ENCODE data around the gene KDM6B.
"Not testable (repeated sequence)": the region's sequence is repeated elsewhere in the genome, so short reads cannot be mapped to it uniquely, and the experiment has no call there.

Gene KDM6B

DNA sequence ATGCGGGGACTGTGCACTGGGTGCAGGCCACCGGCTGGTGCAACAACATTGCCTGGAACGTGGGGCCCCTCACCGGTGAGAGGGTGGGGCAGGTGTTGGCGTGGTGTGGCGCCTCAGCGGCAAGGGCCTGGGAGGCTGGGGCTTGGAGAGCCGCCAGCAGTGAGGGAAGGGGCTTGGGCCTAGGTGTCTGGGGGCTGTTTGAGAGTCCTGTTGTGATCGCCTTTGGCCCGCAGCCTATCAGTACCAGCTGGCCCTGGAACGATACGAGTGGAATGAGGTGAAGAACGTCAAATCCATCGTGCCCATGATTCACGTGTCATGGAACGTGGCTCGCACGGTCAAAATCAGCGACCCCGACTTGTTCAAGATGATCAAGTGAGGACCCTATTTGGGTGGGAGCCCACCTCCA is 18.2 kb downstream of the KDM6B start:
- DNase-seq (ENCODE audit: low spot score), result no peak

DNA sequence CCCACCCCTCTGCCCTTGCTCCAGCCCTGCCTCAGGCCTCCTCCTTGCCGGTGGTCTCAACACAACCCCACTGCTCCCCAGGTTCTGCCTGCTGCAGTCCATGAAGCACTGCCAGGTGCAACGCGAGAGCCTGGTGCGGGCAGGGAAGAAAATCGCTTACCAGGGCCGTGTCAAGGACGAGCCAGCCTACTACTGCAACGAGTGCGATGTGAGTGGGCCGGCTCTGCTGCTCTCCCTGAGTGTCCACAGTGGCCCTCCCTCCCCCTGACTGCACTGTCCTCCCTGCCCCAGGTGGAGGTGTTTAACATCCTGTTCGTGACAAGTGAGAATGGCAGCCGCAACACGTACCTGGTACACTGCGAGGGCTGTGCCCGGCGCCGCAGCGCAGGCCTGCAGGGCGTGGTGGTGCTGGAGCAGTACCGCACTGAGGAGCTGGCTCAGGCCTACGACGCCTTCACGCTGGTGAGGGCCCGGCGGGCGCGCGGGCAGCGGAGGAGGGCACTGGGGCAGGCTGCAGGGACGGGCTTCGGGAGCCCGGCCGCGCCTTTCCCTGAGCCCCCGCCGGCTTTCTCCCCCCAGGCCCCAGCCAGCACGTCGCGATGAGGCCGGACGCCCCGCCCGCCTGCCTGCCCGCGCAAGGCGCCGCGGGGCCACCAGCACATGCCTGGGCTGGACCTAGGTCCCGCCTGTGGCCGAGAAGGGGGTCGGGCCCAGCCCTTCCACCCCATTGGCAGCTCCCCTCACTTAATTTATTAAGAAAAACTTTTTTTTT is 19.1 kb downstream of the KDM6B start:
- no peak for DNase-seq (ENCODE audit: low spot score)

DNA sequence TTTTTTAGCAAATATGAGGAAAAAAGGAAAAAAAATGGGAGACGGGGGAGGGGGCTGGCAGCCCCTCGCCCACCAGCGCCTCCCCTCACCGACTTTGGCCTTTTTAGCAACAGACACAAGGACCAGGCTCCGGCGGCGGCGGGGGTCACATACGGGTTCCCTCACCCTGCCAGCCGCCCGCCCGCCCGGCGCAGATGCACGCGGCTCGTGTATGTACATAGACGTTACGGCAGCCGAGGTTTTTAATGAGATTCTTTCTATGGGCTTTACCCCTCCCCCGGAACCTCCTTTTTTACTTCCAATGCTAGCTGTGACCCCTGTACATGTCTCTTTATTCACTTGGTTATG is 19.6 kb downstream of the KDM6B start:
- no peak for DNase-seq (ENCODE audit: low spot score)

DNA sequence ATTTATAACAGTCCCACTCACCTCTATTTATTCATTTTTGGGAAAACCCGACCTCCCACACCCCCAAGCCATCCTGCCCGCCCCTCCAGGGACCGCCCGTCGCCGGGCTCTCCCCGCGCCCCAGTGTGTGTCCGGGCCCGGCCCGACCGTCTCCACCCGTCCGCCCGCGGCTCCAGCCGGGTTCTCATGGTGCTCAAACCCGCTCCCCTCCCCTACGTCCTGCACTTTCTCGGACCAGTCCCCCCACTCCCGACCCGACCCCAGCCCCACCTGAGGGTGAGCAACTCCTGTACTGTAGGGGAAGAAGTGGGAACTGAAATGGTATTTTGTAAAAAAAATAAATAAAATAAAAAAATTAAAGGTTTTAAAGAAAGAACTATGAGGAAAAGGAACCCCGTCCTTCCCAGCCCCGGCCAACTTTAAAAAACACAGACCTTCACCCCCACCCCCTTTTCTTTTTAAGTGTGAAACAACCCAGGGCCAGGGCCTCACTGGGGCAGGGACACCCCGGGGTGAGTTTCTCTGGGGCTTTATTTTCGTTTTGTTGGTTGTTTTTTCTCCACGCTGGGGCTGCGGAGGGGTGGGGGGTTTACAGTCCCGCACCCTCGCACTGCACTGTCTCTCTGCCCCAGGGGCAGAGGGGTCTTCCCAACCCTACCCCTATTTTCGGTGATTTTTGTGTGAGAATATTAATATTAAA is 20.2 kb downstream of the KDM6B start:
- DNase-seq (ENCODE audit: low spot score), result no peak

DNA sequence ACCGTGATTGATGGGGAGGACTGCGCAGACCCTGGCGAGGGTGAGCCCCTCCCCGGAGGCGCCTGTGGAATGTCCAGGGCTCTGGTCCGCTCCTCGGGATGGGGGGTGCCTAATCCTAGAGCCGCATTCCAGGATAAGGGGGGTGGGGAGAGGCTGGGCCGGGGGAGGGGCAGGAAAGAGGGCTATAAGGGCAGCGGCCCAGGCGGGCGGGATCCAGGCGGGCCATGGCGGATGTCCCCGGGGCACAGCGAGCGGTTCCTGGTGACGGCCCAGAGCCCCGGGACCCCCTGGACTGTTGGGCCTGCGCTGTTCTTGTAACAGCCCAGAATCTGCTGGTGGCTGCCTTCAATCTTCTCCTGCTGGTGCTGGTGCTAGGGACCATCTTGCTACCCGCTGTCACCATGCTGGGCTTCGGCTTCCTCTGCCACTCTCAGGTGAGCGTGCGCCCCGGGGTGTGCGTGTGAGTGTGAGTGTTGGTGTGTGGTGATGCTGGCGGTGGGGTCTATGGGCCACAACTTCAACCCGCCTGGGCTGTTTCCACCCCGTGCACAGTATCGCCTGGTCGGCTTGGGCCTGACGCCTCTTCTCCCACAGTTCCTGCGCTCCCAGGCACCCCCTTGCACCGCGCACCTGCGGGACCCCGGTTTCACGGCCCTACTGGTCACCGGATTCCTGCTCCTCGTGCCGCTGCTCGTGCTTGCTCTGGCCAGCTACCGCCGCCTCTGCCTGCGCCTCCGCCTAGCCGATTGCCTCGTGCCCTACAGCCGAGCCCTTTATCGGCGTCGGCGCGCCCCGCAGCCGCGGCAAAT is 21.0 kb downstream of the KDM6B start, which contains the start of gene TMEM88:
TMEM88 (plus strand) TSS at position 216 of the 809 bp plus-strand sequence; CDS start at position 225, 9 bp downstream.
- no peak for DNase-seq (ENCODE audit: low spot score)

DNA sequence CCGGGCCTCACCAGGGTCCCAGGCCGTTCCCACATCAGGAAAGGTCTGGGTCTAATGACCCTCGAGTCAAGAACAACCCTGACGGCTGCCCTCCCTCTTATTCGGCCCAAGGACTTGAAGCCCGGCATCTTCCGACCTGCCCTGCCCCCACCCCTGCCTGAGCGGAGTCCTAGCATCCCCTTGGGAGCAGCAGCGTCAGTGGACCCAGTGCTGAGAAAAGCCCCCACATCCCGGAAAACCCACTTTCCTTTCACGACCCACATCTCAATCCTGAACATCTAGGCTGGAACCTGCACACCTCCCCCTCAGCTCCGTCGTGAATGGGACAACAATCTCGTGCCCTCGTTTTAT is 21.6 kb downstream of the KDM6B start:
- no peak for DNase-seq (ENCODE audit: low spot score)

DNA sequence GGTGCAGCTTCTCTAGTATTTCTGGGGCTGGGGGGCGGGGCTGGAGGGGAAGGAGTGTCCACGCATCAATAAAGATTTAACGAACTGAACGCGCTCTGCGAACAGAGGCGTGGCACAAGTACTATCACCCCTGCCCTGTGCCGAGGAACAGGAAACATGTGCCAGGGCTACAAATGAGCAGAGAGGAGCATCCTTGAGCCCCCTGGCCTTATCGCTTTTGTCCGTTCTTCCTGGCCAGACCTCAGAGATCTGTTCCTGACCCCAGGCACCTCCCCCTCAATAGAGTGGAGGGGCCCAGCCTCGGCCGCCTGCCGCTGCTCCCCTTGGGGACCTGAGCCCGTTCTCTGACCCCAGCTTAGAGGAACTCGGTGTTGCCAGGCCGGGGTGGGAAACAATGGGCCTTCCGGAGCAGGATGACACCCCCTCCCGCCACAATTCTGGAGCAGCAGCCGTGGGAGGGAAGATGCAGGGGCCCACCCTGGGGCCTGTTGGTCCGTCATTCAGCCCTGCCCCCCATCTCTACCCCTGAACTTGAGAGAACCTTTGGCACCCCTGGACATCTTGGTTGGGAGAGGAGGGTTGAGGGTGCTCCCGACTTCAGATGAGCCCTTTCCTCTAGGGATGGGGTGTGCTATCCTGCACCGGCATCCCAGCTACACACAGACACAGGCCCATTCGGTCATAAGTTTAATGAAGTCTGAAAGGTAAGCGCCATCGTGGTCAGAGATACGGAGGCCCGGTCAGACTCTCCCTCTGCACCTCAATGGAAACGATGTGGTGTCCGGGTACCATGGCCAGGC is 22.2 kb downstream of the KDM6B start:
- DNase-seq (ENCODE audit: low spot score), result no peak

DNA sequence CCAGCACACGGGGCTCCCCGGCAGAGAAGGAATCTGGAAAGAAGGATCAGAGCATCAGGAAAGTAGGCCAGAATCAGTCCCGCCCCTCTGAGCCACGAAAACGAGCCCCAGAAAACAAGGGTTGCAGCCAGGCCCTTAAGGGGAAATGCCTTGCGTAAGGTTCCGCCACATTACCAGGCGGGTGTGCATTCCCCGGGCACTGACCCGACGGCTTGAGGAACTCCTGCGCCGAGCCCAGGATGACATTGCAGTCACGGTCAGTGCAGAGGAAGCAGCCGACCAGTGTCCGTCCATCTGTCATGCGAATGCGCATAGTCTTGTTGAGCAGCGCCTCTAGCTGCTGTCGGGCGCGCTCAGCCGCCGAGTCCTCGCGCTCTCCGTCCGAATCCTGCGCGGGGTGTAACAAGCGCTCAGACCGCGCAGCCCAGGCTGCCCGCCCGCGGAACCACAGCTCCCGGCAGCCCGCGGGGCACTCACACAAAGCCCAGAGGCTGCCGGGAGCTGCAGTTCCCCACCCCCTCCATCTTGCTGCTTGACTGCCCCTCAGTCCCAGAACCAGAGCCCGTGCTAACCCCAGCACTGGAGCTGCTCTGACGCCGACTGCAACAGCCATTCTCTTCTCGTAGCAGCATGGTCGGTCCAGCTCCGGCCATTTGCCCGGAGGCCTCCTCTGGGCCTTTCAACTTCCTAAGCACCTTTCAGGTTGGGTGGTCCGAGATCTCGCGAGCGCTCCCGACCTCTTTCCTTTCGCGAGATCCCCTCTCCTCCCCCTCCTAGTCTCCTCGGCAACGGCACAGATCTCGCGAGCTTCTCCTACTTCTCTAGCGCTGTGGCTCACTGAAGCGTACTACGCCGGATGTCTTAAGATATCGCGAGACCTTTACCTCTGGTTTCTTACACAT is 23.0 kb downstream of the KDM6B start, which contains the start of gene NAA38:
NAA38 (minus strand) TSS at position 749 of the 902 bp plus-strand sequence; CDS start at position 653, 96 bp downstream.
- peak; percentile 97 for DNase-seq (ENCODE audit: low spot score)

DNA sequence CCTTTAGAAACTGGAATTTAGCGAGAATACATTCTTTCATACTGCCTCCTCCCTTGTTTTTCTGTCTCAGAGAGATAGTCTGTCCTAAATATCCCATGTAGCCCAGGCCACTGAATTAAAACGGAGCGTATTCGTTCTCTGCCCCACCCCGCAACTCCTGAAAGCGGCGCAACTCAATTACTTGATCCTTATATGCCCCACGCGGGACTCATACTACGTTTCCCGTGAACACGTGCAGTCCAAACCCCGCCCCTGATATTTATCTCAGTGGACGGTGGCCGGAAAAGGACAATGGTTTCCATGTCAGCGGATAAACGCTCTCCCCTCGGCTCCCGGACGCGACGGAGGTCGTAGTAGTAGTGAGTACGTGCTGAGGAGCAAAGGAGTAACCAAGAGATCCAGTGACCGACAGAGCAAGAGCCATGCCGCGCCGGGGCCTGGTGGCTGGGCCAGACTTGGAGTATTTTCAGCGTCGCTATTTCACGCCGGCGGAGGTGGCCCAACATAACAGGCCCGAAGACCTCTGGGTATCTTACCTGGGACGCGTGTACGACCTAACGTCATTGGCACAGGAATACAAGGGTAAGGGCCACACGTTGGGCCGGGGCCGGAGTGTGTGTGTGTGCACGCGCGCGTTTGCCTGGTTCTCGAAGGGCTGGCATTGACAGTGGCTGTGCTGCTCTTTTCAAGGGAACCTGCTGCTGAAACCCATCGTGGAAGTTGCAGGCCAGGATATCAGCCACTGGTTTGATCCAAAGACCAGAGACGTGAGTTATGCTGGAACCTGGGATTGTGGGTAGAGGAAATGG is 23.9 kb downstream of the KDM6B start, which contains the start of gene CYB5D1:
CYB5D1 (plus strand) TSS at position 291 of the 809 bp plus-strand sequence; CDS start at position 423, 132 bp downstream.
- DNase-seq (ENCODE audit: low spot score), result peak; percentile 95

DNA sequence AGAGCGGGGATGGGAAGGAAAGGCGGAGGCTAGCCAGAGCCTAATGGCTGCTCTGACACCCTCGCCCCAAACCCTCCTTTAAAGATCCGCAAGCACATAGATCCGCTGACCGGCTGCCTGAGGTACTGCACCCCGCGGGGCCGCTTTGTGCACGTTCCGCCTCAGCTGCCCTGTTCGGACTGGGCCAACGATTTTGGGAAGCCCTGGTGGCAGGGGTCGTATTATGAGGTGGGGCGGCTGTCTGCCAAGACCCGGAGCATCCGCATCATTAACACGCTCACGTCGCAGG is 24.4 kb downstream of the KDM6B start:
- DNase-seq (ENCODE audit: low spot score), result peak; percentile 37

DNA sequence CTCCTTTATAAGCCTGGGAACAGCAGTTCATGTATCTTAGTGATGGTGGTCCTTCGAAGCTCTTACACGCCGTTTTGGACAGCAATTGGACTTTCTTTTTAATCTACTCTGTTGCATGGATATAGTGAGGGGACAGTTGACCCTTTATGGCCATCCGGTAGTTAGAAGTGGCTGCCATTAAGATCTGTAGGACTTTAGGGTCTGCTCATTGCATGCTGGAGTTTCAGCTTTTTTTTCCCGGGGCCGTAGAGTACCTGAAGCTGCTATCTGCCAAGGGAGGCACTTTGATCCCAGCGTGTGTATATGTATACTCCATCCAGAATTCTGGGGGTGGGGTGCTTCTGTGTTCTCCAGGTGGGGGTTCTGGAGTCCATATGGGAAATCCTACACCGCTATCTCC is 25.0 kb downstream of the KDM6B start:
- no peak for DNase-seq (ENCODE audit: low spot score)

DNA sequence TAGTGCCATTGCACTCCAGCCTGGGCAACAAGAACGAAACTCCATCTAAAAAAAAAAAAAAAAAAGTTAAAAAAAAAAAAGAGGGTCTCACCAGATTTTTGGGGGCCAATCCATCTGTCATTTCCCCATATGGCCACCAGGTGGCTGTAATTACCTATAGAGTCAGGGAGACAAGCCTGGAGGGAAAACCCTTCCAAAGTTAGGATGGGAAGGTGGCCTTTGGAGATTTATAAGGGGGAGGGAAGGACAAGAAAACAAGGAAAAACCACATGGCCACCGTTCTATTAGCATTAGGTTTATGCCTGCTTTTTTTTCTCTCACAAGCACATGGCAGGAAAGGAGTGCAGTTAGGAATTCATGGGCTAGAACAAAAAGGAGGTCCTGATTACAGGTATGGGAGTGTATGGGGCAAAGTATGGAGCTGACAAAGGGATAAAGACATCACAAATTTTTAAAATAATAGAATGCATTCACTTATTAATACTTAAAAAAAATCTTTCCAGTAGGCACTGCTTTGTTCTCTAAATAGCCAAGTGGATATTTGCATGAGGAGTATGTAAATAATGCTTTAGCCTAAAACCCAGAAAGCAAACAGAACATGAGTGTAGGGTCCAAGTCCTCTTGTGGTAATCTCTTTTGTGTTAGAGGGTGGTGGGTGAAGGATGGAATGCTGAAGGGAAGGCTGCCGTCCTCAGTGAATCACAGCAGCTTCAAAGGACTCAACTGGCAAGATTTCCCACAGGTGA is 28.8 kb downstream of the KDM6B start:
- DNase-seq (ENCODE audit: low spot score), result peak; percentile 63

DNA sequence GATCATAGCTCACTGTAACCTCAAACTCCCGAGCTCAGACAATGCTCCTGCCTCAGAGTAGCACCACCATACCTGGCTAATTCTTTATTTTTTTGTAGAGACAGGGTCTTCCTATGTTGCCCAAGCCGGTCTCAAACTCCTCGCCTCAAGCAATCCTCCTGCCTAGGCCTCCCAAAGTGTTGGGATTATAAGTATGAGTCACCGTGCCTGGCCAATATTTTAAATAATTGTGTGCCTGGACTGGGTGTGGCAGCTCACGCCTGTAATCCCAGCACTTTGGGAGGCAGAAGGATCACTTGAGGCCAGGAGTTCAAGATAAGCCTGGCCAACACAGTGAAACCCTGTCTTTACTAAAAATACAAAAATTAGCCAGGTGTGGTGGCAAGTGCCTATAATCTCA is 30.4 kb downstream of the KDM6B start:
- DNase-seq (ENCODE audit: low spot score), result not testable (repeated sequence)

DNA sequence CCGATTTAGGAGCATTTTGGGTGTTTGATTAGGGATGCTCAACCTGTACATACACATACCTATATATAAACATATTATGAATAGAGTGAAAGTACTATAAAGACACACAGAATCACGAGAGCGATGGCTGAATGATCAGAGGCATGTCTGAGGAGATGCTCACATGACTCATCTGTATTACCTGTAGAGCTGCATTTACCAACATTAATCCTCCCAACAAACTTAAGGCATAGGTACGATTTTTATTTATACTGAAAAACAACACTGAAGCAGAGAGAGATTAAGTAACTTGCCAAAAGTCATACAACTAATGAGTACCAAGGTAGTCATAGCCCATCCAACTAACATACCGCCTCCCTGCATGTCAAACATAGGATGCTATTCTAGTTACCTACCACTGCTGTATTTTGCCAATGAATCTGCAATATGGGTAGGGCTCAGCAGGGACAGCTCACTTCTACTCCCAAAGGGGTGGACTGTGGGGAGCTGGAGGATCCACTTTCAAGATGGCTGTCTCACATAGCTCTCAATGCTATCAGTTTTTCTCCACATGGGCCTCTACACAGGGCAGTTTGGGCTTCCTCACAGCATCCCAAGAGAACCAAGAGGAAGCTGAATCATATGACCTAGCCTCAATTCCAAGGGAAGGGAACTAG is 31.1 kb downstream of the KDM6B start:
- DNase-seq (ENCODE audit: low spot score), result no peak

DNA sequence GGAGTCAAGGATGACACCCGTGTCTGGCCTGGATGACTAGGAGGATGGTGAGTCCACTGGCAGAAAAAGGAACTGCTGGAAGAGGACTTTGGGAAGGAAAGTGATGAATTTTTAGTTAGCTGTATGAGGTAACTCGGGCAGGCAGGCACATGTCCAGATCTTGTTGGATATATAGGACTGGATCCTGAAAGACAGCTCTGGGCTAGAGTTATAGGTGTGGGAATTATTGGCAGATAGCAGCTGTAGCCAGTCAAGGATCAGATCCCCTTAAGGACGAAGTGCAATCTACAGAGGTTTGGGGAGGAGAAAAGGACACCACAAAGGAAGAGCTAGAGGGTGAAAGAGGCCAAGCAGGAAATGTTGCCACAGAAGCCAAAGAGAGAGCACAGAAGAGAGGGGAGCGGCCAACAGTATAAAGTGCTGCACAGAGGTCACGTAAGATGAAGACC is 33.9 kb downstream of the KDM6B start:
- peak; percentile 21 for DNase-seq (ENCODE audit: low spot score)

DNA sequence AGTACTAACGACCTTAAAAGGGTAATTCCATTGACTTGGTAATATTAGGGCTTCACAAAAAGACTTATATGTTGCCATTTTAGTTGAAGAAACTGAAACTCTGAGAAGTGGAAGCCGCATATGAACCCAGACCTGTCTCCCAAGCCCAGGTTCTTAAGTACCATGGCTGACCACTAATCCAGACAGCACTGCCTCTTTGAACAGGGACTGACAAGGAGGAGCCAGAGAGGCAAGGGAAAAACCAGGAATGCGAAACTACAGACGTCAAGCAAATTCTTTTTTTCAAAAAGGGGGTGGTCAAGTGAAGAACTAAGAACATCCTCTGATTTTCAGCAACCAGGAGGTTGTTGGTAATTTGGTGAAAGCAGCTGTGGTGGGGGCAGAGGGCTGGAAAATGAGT is 39.0 kb downstream of the KDM6B start:
- DNase-seq (ENCODE audit: low spot score), result no peak

DNA sequence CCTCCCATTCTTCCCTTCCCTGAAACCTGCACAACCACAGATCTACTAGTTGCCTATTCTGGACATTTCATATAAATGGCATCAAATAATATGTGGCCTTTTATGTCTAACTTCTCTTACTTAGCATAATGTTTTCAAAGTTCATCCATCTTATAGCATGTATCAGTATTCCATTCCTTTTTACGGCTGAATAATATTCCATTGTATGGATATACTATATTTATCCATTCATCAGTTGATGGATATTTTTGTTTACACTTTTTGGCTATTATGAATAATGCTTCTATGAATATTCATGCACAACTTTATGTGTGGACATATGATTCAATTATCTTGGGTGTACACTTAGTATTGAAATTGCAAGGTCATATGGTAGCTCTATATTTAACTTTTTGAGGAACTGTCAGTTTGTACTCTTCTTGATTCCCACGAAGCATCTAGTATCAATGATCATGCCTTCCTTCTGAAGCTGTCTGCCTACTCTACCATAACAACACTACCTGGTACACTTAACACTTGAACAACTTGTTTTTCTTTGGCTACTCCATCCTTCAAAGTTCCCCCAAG is 41.9 kb downstream of the KDM6B start:
- DNase-seq (ENCODE audit: low spot score), result no peak

DNA sequence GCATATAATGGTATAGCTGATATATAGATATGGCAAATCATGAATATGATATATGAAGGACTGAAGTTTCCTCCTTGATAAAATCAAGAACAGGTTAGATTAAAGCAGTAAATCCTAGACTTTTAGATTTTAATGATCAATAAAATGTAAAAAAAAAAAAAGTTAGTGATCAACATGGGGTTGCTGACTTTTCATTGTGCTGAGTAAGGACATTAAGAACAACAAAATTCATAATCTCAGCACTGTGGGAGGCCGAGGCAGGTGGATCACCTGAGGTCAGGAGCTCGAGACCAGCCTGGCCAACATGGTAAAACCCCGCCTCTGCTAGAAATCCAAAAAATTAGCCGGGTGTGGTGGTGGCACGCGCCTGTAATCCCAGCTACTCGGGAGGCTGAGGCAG is 44.2 kb downstream of the KDM6B start:
- DNase-seq (ENCODE audit: low spot score), result no peak

Data from CD4-positive, alpha-beta T cell treated with Interleukin-15 for 4 hours (primary cell).